ENCODE results near the gene FREY1.
A peak's percentile ranks its signal among the peaks of the same experiment; 100 is the strongest.

FREY1 gene

DNA sequence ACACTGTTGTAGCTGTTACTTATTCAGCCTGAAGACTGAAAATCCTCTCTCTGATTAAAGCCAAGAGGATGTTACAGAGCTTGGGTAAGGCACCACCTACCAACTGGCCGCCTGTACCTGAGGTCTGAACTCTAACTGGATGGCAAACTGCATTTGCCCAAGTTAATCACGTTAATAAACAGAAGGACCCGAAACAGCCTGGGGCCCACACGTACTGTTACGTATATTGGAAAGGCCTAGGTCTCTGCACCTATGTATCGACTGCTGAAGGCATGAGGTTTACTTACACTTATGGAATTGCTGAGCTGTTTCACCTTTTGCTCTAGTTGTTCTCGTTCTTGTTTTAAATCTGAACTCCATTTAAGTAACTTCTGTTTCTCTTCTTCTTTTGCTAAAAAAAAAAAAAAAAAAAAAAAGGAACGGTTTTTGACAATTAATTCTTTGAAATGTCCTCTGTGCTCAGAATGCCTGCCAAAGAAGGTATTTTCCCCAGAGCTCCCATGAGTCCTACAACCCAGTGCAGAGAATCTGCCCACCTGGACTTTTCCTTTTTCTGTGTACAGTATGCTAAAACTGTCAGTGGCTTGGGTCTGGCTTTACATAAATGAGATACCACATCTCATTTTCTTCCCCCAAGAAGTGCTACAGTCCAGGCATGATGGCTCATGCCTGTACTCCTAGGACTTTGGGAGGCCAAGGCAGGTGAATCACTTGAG is 28.4 kb upstream of the FREY1 start:
- Histone ChIP-seq H2AFZ (no peak overlapping the region), H3K27me3 (ENCODE audit: control insufficient read depth, insufficient read depth, low read length) (no peaks in the 10 kb centered on the region), H3K9me3 (ENCODE audit: control insufficient read depth, low read length) (no peaks in the 10 kb centered on the region), H3K4me3 (ENCODE audit: low read depth, low read length) (no peak overlapping the region), H3K4me1 (peaks cover 6% of the 10 kb centered on the region), H3K27ac (peak overlapping the region; percentile 53), H3K9ac (no peak overlapping the region), H3K36me3 (ENCODE audit: control insufficient read depth, insufficient read depth, low read length) (no peaks in the 10 kb centered on the region), H3K4me2 (ENCODE audit: low read length) (no peak overlapping the region), H3K79me2 (no peaks in the 10 kb centered on the region)
- TF ChIP-seq, protein P1, sequence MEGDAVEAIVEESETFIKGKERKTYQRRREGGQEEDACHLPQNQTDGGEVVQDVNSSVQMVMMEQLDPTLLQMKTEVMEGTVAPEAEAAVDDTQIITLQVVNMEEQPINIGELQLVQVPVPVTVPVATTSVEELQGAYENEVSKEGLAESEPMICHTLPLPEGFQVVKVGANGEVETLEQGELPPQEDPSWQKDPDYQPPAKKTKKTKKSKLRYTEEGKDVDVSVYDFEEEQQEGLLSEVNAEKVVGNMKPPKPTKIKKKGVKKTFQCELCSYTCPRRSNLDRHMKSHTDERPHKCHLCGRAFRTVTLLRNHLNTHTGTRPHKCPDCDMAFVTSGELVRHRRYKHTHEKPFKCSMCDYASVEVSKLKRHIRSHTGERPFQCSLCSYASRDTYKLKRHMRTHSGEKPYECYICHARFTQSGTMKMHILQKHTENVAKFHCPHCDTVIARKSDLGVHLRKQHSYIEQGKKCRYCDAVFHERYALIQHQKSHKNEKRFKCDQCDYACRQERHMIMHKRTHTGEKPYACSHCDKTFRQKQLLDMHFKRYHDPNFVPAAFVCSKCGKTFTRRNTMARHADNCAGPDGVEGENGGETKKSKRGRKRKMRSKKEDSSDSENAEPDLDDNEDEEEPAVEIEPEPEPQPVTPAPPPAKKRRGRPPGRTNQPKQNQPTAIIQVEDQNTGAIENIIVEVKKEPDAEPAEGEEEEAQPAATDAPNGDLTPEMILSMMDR (IDR thresholded peaks at IDR 0.05), result no peak

DNA sequence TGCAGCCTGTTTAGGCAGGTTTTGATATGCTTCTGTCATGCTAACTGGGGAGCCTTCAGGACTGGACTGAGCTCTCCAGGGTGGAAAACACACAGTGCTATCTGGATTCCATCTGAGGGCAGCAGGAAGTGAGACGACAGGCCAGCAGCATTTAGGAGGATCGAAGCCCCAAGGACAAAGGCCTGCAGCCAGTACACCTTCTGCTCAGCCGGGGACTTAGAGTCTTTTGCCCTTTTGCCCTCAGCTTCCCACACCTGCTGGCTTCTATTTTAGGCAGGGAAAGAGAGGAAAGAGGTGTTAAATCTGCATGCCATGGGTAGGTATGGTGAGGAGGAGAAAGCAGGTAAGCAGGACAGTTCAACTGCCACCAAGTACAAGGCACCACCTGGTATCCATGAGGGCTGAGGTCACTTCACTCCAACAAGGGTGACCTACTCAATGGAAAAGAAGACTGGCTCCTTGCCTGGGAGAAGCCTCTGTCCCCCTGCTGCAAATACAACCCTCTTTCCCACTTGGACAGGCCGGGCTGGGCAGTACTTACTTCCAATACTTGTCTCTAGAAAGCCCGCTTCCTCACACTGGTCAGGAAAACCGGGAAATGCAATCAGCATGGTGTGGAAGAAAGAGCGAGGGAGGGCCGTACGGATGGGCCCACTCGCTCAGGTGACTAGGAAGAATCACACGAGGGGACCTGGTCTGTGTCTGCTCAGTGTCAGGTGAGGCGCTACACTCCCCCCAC is 27.7 kb upstream of the FREY1 start:
- Histone ChIP-seq H3K4me3 (ENCODE audit: low read depth, low read length) (no peak overlapping the region), H3K27ac (peak overlapping the region; percentile 53), H3K9me3 (ENCODE audit: control insufficient read depth, low read length) (no peaks in the 10 kb centered on the region), H2AFZ (no peak overlapping the region), H3K79me2 (no peaks in the 10 kb centered on the region), H3K4me1 (peaks cover 6% of the 10 kb centered on the region), H3K4me2 (ENCODE audit: low read length) (no peak overlapping the region), H3K27me3 (ENCODE audit: control insufficient read depth, insufficient read depth, low read length) (no peaks in the 10 kb centered on the region), H3K9ac (no peak overlapping the region), H3K36me3 (ENCODE audit: control insufficient read depth, insufficient read depth, low read length) (no peaks in the 10 kb centered on the region)
- TF ChIP-seq, protein P1 (IDR thresholded peaks at IDR 0.05), result no peak

DNA sequence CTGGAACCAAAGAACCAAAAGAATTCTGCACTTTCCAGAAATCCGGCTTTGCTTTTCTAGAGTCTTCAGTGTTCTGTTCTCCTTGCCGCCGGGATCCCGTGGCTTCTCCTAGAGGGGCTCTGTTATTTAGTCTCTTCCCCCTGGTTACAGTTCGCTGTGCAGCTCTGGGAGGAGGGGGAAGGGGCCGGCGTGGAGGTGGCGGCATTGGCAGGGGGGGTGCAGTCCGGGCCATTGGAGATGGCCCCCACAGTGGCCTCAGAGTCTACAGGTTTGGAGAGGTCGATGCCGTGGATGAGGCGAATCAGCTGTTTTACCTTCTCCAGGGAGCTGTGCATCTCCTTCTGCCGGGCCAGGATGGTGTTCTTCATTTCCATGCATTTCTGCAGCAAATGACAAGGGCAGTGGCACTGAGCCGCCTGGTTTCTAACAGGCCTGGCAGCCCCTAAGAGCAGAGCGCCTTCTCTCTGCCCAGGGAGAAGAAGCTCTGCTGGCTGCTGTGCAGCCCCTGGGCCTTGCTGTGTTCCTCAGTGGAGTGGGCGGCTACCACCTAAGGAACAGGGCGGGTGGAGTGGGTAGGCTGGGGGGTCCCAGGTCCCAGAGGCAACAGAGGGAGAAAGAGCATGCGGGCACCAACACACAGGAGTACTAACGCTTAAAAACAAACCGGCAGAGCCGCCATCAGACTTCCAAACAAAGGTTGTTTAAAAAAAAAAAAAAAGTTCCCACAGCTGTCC is 26.9 kb upstream of the FREY1 start:
- peak overlapping the region; percentile 53 for H3K27ac ChIP-seq
- no peaks in the 10 kb centered on the region for H3K27me3 ChIP-seq (ENCODE audit: control insufficient read depth, insufficient read depth, low read length)
- no peak overlapping the region for H3K9ac ChIP-seq
- H3K36me3 ChIP-seq (ENCODE audit: control insufficient read depth, insufficient read depth, low read length), result no peaks in the 10 kb centered on the region
- no peaks in the 10 kb centered on the region for H3K9me3 ChIP-seq (ENCODE audit: control insufficient read depth, low read length)
- no peak overlapping the region for H3K4me2 ChIP-seq (ENCODE audit: low read length)
- H2AFZ ChIP-seq, result no peak overlapping the region
- H3K4me1 ChIP-seq, result peaks cover 6% of the 10 kb centered on the region
- H3K79me2 ChIP-seq, result no peaks in the 10 kb centered on the region
- TF ChIP-seq, protein P1 (IDR thresholded peaks at IDR 0.05), result no peak
- H3K4me3 ChIP-seq (ENCODE audit: low read depth, low read length), result no peak overlapping the region

DNA sequence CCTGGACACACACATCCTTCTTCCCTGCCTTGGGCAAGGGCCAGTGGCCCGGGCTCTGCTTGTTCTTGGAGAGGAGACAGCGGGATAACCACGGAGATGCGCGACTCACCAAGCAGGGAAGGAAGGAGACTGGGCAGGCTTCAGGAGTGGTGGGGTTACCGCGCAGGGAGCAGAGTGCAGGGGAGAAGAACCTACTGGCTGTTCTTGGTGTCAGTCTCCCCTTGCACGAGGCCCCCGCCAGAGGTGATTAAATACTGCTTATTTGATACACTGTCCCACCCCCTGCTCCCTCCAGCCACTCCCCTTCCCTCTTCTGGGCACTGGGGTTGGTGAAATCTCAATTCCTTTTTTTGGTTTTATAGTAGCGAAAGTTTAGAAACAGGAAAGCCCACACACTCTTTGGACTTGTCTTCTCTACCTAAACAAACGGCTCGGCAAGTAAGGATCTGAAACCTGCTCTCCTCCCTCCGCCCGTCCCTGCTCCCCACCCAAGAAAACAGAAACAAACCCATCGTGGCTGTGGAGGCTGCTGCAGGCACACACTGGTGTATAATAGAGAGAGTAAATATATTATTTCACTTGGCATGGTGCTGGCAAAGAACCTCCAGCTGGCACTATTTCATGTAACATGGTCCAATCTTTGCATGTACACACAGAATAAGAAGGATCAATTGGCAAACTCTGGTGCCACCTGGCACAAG is 26.2 kb upstream of the FREY1 start:
- Histone ChIP-seq H3K79me2 (no peaks in the 10 kb centered on the region), H3K4me1 (peaks cover 6% of the 10 kb centered on the region), H3K9me3 (ENCODE audit: control insufficient read depth, low read length) (no peaks in the 10 kb centered on the region), H3K27ac (no peak overlapping the region), H3K27me3 (ENCODE audit: control insufficient read depth, insufficient read depth, low read length) (no peaks in the 10 kb centered on the region), H3K36me3 (ENCODE audit: control insufficient read depth, insufficient read depth, low read length) (no peaks in the 10 kb centered on the region), H3K9ac (no peak overlapping the region), H2AFZ (no peak overlapping the region), H3K4me3 (ENCODE audit: low read depth, low read length) (no peak overlapping the region), H3K4me2 (ENCODE audit: low read length) (no peak overlapping the region)
- TF ChIP-seq, protein P1 (IDR thresholded peaks at IDR 0.05), result no peak

Measured in parathyroid adenoma (tissue), 2 donors.